A549 (cell line): ENCODE data around the gene PRR15L.

Source experiments
- BHLHE40 ChIP-seq: IDR thresholded peaks from 2 replicates; pipeline ENCODE4 v1.6.1; 2012; ENCODE audit warnings: low read depth, low read length, inconsistent platforms
- CEBPB ChIP-seq, 2 experiments: fragments of >200 bp in 1 of 2; sonication (Bioruptor Twin) in 1 of 2; formaldehyde crosslinking in 1 of 2; IDR thresholded peaks; 2 replicates each; pipeline ENCODE4 v1.6.1; 2012 to 2016
- CTCF ChIP-seq: fragments of >200 bp; sonication (Bioruptor Twin); formaldehyde crosslinking; IDR thresholded peaks from 3 replicates; pipeline ENCODE4 v1.5.1; 2016
- EP300 ChIP-seq, 2 experiments: fragments of >200 bp; sonication (Bioruptor Twin); formaldehyde crosslinking; IDR thresholded peaks; 2 replicates in 1 of 2; 3 replicates in 1 of 2; pipeline ENCODE4 v1.6.1; 2016 to 2017
- FOSL2 ChIP-seq, 2 experiments: fragments of 450-650 bp in 1 of 2; fragments of >200 bp in 1 of 2; sonication (Bioruptor Twin) in 1 of 2; formaldehyde crosslinking; IDR thresholded peaks; 2 replicates each; pipeline versions ENCODE4 v1.5.0 to v1.6.1; 2016 to 2020; ENCODE audit warnings: mild to moderate bottlenecking in 1 of 2, moderate library complexity in 1 of 2
- HOXA7 ChIP-seq: fragments of 250-450 bp; sonication (Bioruptor Pico); IDR thresholded peaks from 2 replicates; pipeline ENCODE4 v1.5.0; 2020; ENCODE audit warnings: mild to moderate bottlenecking, moderate library complexity
- JUN ChIP-seq, 2 experiments: fragments of >200 bp; sonication (Bioruptor Twin); formaldehyde crosslinking; IDR thresholded peaks; 2 replicates in 1 of 2; 3 replicates in 1 of 2; pipeline ENCODE4 v1.6.1; 2016 to 2017
- POLR2A ChIP-seq: IDR thresholded peaks from 2 replicates; pipeline ENCODE4 v1.6.1; 2012; ENCODE audit warnings: mild to moderate bottlenecking, low read length
- POLR2AphosphoS2 ChIP-seq: conservative IDR thresholded peaks from 2 replicates; pipeline ENCODE4 v1.6.1; 2012; ENCODE audit warnings: low read length, improper control_type of control experiment, inconsistent platforms
- RFX5 ChIP-seq: fragments of 450-650 bp; IDR thresholded peaks from 2 replicates; pipeline ENCODE4 v1.7.1; 2014; ENCODE audit warnings: antibody characterized with exemption, mild to moderate bottlenecking, moderate library complexity
- TF ChIP-seq, protein P1 (sequence below): IDR thresholded peaks from 2 replicates; pipeline ENCODE4 v1.6.1; 2012; ENCODE audit warnings: low read depth, borderline replicate concordance
- TF ChIP-seq, protein P2 (sequence below): fragments of 450-650 bp; IDR thresholded peaks from 2 replicates; pipeline ENCODE4 v1.6.1; 2014; ENCODE audit warnings: antibody characterized with exemption
- TF ChIP-seq, protein P3 (sequence below): fragments of 250-450 bp; sonication (Bioruptor Pico); IDR thresholded peaks from 2 replicates; pipeline ENCODE4 v1.5.0; 2021; ENCODE audit warnings: mild to moderate bottlenecking, moderate library complexity, borderline replicate concordance

DNA sequence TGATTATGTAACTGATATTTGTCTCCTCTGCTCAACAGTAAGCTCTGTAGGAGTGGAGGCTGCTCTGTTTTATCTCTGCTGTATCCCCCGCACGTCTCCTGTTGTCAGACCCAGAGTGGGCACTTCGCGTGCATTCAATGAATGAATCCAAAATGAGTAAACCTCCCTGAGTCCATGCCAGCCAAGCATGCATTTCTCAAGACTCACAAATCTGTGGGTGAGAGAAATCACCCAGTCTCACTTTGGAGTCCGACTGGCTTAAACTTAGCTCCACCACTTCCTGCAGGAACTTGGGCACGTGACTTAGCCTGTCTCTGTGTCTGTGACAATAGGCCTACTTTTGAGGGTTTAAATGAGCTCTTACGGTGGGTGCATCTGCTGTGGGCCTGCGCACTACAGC lies 12.6 kb downstream of the PRR15L start:
- no peak for TF ChIP-seq EP300 (IDR thresholded peaks at IDR 0.05)
- no peak for TF ChIP-seq POLR2AphosphoS2
- TF ChIP-seq, protein P1, sequence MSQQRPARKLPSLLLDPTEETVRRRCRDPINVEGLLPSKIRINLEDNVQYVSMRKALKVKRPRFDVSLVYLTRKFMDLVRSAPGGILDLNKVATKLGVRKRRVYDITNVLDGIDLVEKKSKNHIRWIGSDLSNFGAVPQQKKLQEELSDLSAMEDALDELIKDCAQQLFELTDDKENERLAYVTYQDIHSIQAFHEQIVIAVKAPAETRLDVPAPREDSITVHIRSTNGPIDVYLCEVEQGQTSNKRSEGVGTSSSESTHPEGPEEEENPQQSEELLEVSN, result no peak
- TF ChIP-seq CTCF, result no peak
- no peak for TF ChIP-seq HOXA7 (CRISPR knock-in tag)
- TF ChIP-seq, protein P2, sequence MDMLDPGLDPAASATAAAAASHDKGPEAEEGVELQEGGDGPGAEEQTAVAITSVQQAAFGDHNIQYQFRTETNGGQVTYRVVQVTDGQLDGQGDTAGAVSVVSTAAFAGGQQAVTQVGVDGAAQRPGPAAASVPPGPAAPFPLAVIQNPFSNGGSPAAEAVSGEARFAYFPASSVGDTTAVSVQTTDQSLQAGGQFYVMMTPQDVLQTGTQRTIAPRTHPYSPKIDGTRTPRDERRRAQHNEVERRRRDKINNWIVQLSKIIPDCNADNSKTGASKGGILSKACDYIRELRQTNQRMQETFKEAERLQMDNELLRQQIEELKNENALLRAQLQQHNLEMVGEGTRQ, result no peak
- TF ChIP-seq CEBPB (IDR thresholded peaks at IDR 0.05), result no peak
- TF ChIP-seq, protein P3, sequence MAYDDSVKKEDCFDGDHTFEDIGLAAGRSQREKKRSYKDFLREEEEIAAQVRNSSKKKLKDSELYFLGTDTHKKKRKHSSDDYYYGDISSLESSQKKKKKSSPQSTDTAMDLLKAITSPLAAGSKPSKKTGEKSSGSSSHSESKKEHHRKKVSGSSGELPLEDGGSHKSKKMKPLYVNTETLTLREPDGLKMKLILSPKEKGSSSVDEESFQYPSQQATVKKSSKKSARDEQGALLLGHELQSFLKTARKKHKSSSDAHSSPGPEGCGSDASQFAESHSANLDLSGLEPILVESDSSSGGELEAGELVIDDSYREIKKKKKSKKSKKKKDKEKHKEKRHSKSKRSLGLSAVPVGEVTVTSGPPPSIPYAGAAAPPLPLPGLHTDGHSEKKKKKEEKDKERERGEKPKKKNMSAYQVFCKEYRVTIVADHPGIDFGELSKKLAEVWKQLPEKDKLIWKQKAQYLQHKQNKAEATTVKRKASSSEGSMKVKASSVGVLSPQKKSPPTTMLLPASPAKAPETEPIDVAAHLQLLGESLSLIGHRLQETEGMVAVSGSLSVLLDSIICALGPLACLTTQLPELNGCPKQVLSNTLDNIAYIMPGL (CRISPR knock-in tag), result no peak
- no peak for TF ChIP-seq BHLHE40
- TF ChIP-seq RFX5, result no peak
- TF ChIP-seq JUN (IDR thresholded peaks at IDR 0.05), result no peak
- no peak for TF ChIP-seq FOSL2 (IDR thresholded peaks at IDR 0.05)
- no peak for TF ChIP-seq FOSL2 (CRISPR knock-in tag; IDR thresholded peaks at IDR 0.05)
- TF ChIP-seq POLR2A, result no peak
